Smooth muscle cell of the umbilical artery (primary cell): ENCODE data around the gene FMO1. TPM values are rescaled to one million over a fixed set of nuclear protein-coding genes. Genes with fewer than 3 reads are reported as not detected.

Experiments used
- total RNA-seq: library from RNA; depleted of rRNA; stranded (reverse); fragments of >200 nt; gene quantifications from 2 replicates; pipeline ENCODE4 v1.2.3, GENCODE V29; 2014

FMO1 gene
- not detected in 2 replicates for total RNA-seq

GRCh38 chr1:171248302-171248701 lies at the start of gene FMO1:
FMO1 (plus strand) TSS chr1:171248494; CDS start chr1:171258088, 9,594 bp downstream.

GRCh38 chr1:171313835-171314320 lies 65.6 kb downstream of the FMO1 start, which contains the start of gene FMO4:
FMO4 (plus strand) TSS chr1:171314183; CDS start chr1:171319826, 5,643 bp downstream.

Other genes with a start within 250 kb of the FMO1 start
- gene FMO3, start 157.6 kb upstream of the FMO1 start, total RNA-seq: not detected in 2 replicates
- gene FMO2, start 63.2 kb upstream of the FMO1 start, total RNA-seq: not detected in 2 replicates
- 0.42 and 0.89 TPM in 2 replicates for gene FMO4, start 65.7 kb downstream of the FMO1 start, total RNA-seq
- 45.4 and 82.6 TPM in 2 replicates for gene PRRC2C, start 237.0 kb downstream of the FMO1 start, total RNA-seq